WERI-Rb-1 (cell line): ENCODE results near the gene PTPRN2.

Experiments
- DNase-seq: peaks from one replicate; pipeline ENCODE4 v3.0.0-alpha.2; 2020
- H3K27ac ChIP-seq: fragments of 250-450 bp; sonication (Bioruptor Pico); 2 replicates; pipeline ENCODE4 v1.5.1; 2020; ENCODE audit warnings: mild to moderate bottlenecking, moderate library complexity
- H3K27me3 ChIP-seq: fragments of 250-450 bp; sonication (Bioruptor Pico); 2 replicates; pipeline ENCODE4 v1.5.1; 2021; ENCODE audit warnings: mild to moderate bottlenecking, low read depth, moderate library complexity; ENCODE audit not compliant: insufficient read depth, severe bottlenecking
- H3K36me3 ChIP-seq: fragments of 250-450 bp; sonication (Bioruptor Pico); 2 replicates; pipeline ENCODE4 v1.5.1; 2020; ENCODE audit warnings: mild to moderate bottlenecking, moderate library complexity
- H3K4me3 ChIP-seq: 2 replicates; pipeline ENCODE4 v1.5.1; 2011; ENCODE audit warnings: low read depth, mild to moderate bottlenecking, control low read depth, low read length
- H3K9me3 ChIP-seq: fragments of 250-450 bp; sonication (Bioruptor Pico); 2 replicates; pipeline ENCODE4 v1.5.1; 2021; ENCODE audit warnings: mild to moderate bottlenecking, moderate library complexity; ENCODE audit not compliant: severe bottlenecking
- TF ChIP-seq, protein P1 (sequence below): IDR thresholded peaks from 2 replicates; pipeline ENCODE4 v1.5.1; 2011; ENCODE audit warnings: low read depth, mild to moderate bottlenecking, control low read depth, inconsistent platforms, low read length

Gene PTPRN2

DNA sequence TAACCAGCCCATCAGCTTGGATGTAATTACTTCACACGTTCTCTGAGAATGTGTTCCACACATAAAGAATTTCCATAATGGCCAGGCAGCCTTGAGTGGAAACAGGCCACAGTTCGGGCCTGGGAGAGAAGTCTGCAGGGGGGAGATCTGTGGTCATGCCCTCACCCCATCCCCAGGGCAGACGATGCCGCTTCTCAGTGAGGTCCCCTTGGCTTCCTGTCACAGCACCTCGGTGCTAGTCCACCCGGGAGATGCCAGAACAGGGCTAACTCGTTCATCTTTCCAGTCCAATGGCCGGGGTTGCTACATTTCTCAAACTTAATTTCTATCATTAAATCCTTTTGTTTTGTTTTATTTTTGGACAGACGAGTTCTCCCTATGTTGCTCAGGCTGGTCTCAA is 624.1 kb downstream of the PTPRN2 start:
- H3K36me3 ChIP-seq, result no peaks in the 10 kb centered on the region
- H3K4me3 ChIP-seq, result no peak overlapping the region
- no peak overlapping the region for H3K27ac ChIP-seq
- no peak for DNase-seq
- H3K27me3 ChIP-seq, result no peaks in the 10 kb centered on the region
- TF ChIP-seq, protein P1, sequence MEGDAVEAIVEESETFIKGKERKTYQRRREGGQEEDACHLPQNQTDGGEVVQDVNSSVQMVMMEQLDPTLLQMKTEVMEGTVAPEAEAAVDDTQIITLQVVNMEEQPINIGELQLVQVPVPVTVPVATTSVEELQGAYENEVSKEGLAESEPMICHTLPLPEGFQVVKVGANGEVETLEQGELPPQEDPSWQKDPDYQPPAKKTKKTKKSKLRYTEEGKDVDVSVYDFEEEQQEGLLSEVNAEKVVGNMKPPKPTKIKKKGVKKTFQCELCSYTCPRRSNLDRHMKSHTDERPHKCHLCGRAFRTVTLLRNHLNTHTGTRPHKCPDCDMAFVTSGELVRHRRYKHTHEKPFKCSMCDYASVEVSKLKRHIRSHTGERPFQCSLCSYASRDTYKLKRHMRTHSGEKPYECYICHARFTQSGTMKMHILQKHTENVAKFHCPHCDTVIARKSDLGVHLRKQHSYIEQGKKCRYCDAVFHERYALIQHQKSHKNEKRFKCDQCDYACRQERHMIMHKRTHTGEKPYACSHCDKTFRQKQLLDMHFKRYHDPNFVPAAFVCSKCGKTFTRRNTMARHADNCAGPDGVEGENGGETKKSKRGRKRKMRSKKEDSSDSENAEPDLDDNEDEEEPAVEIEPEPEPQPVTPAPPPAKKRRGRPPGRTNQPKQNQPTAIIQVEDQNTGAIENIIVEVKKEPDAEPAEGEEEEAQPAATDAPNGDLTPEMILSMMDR, result no peak
- no peaks in the 10 kb centered on the region for H3K9me3 ChIP-seq

DNA sequence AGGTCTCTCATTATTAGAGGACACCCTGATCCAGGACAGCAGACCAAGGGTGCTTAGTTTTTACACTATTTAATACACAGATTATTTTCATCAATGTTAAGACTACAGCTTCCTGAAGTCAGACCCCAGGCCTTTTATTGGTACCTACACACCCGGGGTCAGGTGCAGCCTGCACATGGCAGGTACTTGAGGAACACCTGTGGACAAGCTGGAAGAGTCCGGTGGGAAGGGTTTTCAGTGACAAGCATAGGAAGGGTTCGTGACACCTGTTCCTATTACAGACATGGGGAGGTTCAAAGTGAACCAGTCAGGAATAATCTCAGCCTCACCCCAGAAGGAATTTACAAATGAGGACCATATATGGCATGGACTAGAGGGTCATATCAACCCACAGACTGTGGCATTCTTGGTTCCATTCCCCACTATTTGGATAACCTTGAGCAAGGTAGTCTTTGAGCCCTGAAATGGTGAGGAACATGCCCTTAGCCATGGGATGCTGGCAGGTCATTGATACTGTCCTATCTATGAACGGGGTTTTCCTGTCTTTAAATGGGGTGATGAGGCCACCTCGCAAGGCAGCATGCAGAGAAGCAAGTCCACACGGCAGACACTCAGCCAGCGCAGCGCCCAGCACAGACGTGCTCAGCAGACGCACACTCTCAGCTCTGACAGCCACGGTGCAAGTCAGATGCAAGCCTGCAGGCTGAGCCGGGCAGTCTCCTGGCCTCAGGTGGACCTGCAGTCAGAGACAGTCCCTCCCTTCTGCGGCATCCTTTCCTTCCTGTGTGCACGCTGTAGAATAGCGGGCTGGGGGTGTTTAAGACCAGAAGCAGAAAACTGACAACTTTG is 624.9 kb downstream of the PTPRN2 start:
- Histone ChIP-seq H3K9me3 (no peaks in the 10 kb centered on the region), H3K27me3 (no peaks in the 10 kb centered on the region), H3K4me3 (no peak overlapping the region), H3K27ac (no peak overlapping the region), H3K36me3 (no peaks in the 10 kb centered on the region)
- TF ChIP-seq, protein P1, result no peak
- DNase-seq, result no peak

DNA sequence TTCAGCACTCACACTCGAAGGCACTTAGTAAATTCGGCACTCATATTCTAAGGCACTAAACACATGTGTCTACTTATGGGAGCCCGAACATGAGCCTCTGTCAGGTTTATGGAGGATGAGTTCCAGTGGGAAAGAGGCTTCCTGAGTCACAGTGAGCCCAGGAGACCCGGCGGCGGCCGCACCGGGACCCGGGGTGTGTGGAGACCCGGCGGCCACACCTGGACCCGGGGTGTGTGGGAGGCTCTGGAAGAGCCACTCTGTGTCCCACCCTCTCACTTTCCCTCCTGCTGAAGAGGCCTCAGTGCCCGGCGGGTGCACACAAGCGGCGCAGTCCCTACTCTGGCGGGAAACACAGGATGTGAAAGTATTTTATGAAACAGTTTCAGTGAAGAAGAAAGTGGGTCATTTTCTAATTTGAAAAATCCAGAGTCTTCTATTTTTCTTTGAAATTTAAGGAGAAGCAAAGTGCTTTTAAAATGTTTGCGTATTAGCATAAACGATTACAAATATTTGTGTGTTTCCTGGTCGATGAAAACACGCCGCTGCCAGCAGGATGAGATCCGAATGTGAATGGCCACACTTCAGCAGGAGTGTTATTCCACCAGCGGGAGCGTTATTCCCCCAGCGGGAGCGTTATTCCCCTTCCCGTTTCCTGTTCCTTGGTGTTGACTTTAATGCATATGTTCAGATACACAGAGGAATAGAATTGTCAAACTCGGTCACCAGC is 625.7 kb downstream of the PTPRN2 start:
- Histone ChIP-seq H3K4me3 (no peak overlapping the region), H3K27me3 (no peaks in the 10 kb centered on the region), H3K36me3 (no peaks in the 10 kb centered on the region), H3K27ac (no peak overlapping the region), H3K9me3 (no peaks in the 10 kb centered on the region)
- TF ChIP-seq, protein P1, result no peak
- DNase-seq, result no peak

DNA sequence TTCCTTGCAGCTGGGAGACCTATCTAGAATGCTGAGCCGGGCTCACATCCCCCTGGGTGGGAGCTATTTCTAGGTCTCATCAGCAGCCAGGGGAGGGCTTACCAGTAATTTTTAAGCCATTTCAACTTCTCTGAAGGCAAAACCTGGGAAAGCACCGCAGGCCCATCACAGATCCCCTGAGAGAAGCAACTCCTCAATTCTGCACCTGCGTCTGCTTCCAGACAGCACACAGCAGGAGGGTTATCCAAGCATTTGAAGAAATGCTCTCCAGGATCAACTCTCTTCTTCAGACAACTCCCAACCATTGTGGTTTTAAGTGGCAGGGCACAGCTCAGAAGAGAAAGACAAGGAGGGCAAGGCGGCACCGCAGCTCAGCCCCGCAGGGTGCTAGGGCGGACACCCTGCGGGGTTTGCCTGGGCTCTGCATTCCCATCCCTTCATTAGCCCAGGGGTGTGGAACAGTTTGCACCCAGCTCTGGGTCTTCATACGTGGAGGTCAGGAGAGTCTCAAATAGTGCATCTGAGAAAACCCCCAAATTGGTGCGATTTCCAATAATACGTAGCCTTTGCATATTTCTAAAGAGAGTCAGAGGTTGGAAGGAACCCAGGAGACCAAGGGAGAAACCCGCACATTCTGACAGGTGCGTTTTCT is 632.1 kb downstream of the PTPRN2 start:
- H3K27me3 ChIP-seq, result no peaks in the 10 kb centered on the region
- no peak overlapping the region for H3K4me3 ChIP-seq
- DNase-seq, result no peak
- H3K36me3 ChIP-seq, result no peaks in the 10 kb centered on the region
- TF ChIP-seq, protein P1, result no peak
- H3K9me3 ChIP-seq, result no peaks in the 10 kb centered on the region
- no peak overlapping the region for H3K27ac ChIP-seq

DNA sequence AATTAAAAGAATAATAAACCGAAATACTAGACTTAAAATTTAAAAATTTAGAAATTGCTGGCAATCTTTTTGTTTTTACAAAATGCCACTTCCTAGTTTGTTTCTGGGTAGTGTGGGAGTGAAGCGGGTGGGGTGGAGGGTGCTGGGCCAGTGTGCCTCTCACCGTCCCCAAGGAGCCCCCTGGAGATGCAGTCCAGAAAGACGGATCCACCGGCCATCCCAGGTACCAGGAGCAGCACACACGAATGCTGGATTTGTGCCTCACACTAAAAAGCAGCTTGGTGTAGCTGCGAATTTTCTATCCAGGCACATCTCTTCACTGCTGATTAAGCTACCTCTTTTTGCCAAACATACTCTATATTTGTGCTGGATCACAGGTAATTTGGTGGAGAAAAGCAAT is 632.7 kb downstream of the PTPRN2 start:
- no peaks in the 10 kb centered on the region for H3K27me3 ChIP-seq
- no peak for DNase-seq
- H3K27ac ChIP-seq, result no peak overlapping the region
- no peak overlapping the region for H3K4me3 ChIP-seq
- no peaks in the 10 kb centered on the region for H3K36me3 ChIP-seq
- TF ChIP-seq, protein P1, result no peak
- H3K9me3 ChIP-seq, result no peaks in the 10 kb centered on the region
